ENCODE measurements around the gene APOO. TPM values are rescaled to one million over a fixed set of nuclear protein-coding genes. Genes with fewer than 3 reads are reported as not detected.
A peak's percentile ranks its signal among the peaks of the same experiment; 100 is the strongest.

Gene APOO
- polyA plus RNA-seq (ENCODE audit: insufficient read length): 40.7 TPM
- long read RNA-seq, donor 1, transcript APOO-201 (9 exons, 1,118 nt): major isoform, 7 of 22 reads
- long read RNA-seq, donor 1, partial matches to known transcripts: 0 of 22 reads
- long read RNA-seq, donor 1, other reads (novel, unspliced or antisense): 14 of 22 reads
- long read RNA-seq, donor 2, transcript APOO-201 (9 exons, 1,118 nt): major isoform, 8 of 9 reads
- long read RNA-seq, donor 2, partial matches to known transcripts: 0 of 9 reads
- long read RNA-seq, donor 2, other reads (novel, unspliced or antisense): 0 of 9 reads
- long read RNA-seq, donor 3, transcript APOO-201 (9 exons, 1,118 nt): major isoform, 7 of 7 reads
- long read RNA-seq, donor 3, partial matches to known transcripts: 0 of 7 reads
- long read RNA-seq, donor 3, other reads (novel, unspliced or antisense): 0 of 7 reads
- long read RNA-seq, donor 4, partial matches to known transcripts: 0 of 2 reads
- long read RNA-seq, donor 4, other reads (novel, unspliced or antisense): 0 of 2 reads
- long read RNA-seq, donor 5, transcript APOO-201 (9 exons, 1,118 nt): major isoform, 16 of 42 reads
- long read RNA-seq, donor 5, partial matches to known transcripts: 0 of 42 reads
- long read RNA-seq, donor 5, other reads (novel, unspliced or antisense): 23 of 42 reads
- long read RNA-seq, donor 6, transcript APOO-201 (9 exons, 1,118 nt): major isoform, 5 of 13 reads
- long read RNA-seq, donor 6, partial matches to known transcripts: 0 of 13 reads
- long read RNA-seq, donor 6, other reads (novel, unspliced or antisense): 7 of 13 reads
- long read RNA-seq, donor 7, transcript APOO-201 (9 exons, 1,118 nt): major isoform, 7 of 16 reads
- long read RNA-seq, donor 7, partial matches to known transcripts: 0 of 16 reads
- long read RNA-seq, donor 7, other reads (novel, unspliced or antisense): 8 of 16 reads
- long read RNA-seq, donor 8, transcript APOO-201 (9 exons, 1,118 nt): major isoform, 6 of 7 reads
- long read RNA-seq, donor 8, partial matches to known transcripts: 0 of 7 reads
- long read RNA-seq, donor 8, other reads (novel, unspliced or antisense): 0 of 7 reads

DNA sequence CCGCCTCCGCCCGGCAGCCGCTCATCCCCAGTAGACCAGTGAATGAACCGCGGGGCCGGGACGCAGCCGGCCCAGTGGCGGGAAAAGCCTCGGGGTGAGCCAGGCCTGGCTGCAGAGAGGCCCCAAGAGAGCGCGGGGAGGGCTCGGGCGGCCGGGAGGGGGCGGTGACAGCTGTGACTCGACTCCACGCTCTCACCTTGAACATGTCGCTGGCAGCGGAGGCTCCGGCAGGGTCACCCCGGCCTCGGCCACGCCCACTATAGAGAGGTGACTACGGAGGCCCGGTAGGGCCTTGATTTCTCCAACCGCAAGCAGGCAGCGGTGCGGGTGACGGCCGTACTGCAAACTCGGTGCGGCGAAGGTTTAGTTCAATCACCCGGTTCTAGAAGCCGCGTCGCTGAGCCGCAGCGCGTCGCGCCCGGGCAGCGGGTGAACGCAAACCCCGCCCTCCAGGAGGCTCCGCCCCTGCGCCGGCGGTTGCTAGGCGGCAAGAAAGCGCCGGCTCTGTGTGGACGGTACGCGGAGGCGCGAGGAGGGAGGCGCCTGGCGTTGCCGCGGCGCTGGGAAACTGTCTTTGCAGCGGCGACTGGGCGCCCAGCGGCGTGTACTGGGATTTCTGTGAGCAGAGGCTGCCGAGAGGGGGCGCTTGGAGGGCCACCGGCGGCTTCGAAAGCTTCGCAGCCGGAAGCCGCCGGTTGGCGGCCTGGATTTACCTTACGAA lies at the start of gene APOO, which contains the start of gene CXorf58:
Gene APOO, minus strand, starts transcription at position 441 of the 721 bp plus-strand sequence. Its CDS starts 236 bp downstream, at position 205.
Gene CXorf58, plus strand, starts transcription at position 509 of the 721 bp plus-strand sequence. CDS start 2,297 bp downstream, outside the sequence.
- DNase-seq: peak; percentile 86

DNA sequence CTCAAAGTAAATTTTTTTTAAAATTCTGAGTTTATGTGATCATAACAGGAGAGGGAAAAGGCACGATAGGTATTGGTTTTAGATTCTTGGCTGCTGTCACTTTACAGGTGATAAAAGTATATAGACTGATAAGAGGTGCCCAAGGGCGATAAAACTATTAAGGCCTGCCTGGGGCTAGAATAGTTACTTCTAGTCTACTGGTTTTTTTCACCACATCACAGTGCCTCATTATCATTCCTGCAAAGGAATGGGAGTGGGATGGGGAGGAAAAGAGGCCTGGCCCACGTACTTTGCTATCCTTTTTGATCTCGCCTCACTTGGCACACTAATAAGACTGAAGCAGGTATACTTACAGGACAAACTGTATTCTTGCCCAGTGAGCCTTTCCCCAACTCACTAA lies 46.7 kb upstream of the APOO start:
- DNase-seq: no peak

DNA sequence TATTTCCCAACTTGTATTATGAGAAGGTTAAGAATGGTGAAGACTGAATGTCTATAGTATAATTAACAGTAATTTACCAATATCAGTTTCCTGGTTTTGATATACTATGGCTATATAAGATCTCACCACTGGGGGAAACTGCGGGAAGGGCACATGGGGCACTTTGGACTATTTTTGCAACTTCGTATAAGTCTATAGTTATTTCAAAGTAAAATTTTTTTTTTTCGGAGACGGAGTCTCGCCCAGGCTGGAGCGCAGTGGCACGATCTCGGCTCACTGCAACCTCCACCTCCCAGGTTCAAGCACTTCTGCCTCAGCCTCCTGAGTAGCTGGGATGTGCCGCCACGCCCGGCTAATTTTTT lies 46.2 kb upstream of the APOO start:
- DNase-seq: no peak

DNA sequence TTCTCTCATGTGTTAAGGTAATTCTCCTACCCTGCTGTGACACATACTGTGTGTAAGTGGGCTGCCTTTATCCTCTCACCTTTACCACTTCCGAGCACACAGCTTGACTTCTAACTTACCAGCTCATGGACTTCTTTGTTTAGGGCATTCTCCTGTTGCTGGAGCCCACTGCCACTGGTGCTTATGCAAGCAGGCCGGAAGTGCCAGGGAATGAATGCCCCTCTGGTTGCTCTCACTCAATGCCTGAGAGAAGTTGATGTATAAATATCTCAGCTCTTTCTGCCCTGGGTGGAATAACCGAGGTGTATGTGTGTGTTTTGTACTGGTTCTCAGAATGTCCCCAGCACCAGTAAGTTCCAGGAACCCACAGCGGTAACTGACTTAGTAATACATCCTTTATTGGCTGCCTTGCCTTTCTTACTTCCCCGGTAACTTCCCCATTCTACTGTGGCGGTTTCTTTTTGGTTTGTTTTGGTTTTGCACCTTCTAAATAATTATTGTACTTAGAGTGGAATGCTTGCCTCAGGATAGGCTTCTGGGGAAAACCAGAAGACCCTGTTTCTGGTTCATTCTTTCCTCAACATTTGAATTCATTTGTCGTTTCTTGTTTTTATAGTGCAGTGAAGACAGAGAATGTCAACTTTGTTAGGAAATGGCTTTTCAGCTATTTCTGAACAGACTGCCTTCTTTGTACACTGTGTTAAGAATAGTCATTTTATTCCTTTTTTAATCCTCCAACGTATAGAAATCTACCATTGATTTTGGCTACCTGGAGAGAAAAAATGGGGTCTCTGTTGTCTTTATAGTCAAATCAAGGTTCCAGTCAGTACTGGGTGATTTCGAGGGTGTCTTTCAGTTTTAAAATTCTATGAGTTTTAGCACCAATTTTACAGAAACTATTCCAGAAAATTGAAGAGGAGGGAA lies 45.5 kb upstream of the APOO start:
- DNase-seq: no peak

DNA sequence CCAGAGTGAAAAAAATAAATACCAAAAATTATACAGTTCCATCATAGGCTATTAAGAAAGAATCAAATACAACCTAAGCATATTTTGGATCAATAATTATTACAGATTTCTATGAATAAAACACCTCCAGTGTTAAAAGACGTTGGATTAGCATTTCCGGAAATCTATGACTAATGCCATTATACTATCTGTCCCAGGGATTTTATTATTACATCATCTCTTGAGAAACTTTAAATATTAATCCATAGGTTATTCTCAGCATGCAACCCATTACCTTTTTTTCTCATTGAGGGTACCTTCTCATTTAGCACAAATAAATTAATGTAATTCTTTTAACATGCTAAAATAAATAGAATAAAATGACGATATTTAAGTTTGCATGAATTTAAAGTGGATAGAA lies 44.7 kb upstream of the APOO start:
- no peak for DNase-seq

DNA sequence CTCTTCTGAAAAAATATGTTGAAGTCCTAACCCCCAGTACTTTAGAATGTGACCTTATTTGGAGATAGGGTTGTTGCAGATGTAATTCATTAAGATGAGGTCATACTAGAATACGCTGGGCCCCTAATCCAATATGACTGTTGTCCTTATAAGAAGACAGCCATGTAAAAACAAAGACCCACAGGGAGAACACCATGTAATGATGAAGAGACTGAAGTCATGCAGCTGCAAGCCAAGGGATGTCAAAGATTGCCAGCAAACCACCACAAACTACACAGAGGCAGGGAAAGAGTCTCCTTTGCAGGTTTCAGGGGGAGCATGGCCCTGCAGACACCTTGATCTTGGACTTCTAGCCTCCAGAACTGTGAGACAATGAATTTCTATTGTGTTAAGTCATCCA lies 37.5 kb upstream of the APOO start:
- no peak for DNase-seq

DNA sequence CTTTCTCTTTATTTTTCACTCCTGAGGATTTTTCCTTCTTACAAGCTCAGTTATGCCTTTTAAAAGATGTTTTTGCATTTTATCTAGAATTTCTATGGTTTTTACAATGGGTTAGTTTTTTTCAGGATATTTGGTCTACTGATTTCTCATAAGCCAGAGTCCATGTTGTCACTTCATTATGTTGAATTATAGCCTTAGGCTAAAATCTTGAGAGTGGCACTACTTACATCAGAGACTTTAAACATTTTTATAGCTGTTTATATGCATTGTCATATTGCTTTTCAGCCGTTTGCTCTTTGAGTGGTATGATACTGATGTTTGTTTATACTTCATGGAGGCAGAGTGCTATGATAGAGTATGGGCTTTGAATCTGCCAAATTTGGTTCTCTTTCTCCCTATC lies 36.5 kb upstream of the APOO start:
- no peak for DNase-seq

DNA sequence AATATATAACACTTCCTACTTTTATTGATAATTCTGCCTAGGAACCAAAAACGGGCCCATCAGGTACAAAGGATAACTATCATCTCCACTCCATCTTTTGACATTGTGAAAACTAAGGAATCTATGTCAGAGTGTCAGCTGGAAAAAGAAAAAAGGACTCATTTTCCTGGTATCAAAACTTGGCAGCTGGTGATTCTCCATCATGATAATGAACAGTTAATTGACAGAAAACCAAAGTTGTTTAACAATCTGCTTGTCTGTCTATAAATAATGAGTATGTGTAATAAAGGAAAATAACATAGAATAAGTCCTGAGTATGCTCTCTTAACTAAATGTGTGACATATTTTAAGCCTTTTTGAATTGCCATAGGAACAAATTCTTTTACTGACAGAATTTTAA lies 31.5 kb upstream of the APOO start:
- no peak for DNase-seq

DNA sequence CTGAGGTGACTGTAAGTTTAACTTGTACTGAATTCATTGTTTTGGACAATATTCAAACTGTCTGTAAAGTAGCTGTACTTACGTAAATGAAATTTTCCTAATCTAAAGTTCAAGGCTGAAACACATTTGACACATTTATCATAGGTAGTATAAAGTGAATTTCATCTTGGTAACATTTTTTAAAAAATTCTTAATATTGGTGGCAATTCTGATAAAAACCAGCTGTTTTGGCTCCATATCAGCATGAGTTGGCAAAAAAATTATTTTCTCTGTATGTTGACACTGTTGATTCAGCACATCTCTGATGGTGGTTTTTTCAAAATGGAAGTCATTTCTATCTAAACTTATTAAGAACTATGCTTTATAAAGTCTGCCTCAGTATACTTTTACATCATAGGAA lies 31.0 kb upstream of the APOO start:
- DNase-seq: no peak

DNA sequence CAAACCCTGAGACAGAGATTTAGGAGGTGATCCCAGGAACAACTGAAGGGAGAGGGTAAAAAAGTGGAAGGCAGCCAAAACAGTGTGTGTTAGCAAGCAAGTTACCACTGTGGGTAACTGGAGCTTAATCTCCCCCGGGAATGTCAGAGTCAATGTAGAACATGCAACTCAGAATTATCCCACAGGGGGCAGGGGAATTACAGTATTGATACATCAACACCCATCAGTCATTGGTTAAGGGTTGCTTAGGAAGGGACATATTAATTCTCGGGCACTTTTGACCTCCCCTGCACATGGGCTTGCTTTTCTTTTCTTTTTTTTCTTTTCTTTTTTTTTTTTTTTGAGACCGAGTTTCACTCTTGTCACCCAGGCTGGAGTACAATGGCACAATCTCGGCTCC lies 29.4 kb upstream of the APOO start:
- no peak for DNase-seq

DNA sequence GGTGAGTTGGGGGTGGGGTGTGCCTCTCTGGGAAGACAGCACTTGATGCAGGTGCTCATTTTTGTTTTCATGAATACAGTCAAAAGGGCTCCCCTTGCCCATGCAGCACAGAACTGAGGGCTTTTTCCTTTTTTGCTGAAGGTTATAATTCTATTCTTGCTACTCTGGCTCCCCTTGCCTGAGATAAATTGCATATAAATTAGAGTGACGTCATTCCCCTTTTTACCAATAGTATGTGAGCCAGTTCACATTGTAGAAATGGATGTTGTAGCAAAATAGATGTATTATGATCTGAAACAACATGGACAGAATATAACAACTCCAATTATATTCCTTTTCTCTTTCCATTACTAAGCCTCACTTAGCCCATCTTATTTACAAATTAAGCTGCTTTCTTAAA lies 28.4 kb upstream of the APOO start:
- DNase-seq: no peak

DNA sequence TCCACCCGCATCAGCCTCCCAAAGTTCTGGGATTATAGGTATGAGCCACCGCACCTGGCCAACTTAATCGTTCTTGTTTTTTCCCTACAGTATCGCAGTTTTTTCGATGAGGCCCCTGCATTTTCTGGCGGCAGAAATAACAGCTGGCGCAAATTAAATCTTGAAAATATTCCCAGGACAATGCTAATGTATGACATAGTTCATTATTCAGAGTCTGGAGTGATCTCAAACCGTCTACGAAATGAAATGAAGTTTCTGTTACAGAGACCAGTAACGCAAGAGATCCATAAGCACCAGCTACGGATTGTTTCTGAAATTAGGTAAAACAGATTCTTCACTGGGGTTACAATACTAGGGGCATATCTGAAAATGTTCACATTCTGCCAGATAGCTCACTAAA lies 27.4 kb upstream of the APOO start:
- no peak for DNase-seq

DNA sequence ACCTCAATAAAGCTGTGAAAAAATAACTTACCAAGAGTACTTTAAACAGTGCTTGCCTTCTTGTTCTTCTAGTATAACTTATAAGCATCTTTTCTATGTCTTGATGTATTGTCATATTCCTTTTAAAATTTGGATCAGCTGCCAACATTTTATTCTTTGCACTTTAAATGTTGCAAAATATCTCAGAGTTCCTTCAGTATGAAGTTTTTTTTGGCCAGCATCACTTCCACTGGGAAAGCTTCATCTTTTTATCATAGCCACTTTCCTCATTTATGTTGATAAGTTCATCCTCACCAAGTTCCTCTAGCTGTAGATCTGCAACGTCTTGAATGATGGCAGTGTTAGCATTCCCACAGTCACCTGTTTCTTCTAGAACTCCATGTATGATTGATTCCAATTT lies 24.3 kb upstream of the APOO start:
- no peak for DNase-seq

DNA sequence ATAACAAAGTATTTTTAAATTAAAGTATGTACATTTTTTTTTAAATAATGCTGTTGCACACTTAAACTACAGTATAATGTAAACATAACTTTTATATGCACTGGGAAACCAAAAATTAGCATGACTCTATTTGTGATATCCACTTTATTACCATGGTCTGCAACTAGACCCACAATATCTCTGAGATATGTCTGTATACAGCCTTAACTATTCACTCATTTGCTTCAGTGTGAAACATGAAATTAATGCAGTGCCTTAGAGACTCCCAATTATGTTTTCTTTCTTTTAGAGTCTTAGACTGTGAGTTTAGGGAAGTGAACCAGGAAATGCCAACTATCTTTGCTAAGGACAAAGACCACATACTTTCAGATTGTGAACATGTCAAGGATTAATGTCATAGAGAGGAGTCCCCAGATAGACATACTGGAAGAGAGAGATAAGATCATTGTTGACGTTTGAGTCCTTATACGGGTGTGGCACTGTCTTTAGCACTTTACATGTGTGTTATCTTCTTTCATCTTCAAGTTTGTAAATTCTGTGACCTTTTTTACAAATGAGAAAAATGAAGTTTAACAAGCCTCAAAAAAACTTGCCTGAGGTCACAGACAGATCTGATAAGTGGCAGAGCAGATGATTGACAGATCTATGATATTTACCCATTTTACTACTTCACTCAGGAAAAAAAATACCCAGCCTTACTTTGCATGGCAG lies 23.3 kb upstream of the APOO start:
- DNase-seq: no peak

DNA sequence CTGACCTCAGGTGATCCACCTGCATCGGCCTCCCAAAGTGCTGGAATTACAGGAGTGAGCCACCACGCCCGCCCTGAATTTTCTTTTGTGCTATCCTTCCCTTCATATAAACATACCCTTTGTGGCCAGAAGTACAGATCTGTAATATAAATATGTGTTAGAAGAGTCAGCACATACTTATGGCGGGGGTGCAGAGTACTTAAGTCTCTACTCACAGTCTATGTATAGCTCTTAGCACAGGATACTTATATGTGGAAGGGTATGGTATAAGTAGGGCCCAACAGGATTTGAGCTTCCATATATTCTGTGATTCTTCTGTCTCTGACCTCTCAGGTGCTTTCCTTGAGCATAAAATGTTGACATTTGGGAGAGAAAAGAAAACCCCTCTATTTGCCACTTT lies 18.3 kb upstream of the APOO start:
- no peak for DNase-seq

DNA sequence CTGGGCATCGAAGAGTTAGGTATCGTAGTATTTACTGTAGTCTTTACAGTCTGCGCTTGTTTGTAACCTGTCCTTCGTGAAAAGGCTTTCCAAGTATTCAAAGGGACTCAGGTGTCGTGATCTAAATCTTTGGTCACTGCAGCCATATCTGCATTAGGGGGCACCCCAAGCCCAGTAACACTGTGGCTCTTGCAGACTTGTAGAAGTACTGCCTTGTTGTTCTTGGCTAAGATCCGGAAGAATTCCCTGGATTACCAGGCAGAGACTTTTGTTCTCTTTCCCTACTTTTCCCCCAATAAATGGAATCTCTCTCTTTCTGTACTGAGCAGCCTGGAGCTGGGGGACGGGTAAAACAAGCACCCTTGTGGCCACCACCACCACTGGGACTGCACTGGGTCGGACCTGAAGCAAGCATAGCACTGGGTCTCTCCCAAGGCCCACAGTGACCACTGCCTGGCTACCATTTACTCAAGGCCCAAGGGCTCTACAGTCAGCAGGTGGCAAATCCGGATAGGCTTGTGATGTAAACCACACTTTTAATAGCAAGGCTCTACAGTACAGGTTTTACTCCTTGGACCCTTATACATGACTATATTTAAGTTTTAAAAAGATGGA lies 12.1 kb upstream of the APOO start:
- no peak for DNase-seq

DNA sequence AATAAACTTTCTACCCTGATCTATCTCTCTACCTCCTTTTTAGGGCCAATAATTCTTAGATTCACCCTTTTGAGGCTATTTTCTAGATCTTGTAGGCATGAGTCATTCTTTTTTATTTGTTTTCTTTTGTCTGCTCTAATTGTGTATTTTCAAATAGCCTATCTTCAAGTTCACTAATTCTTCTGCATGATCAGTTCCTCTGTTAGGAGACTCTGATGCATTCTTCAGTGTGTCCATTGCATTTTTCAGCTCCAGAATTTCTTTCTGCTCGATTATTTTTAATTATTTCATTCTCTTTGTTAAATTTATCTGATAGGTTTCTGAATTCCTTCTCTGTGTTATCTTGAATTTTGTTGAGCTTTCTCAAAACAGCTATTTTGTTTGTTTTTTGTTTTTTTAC lies 11.4 kb upstream of the APOO start:
- DNase-seq: no peak

DNA sequence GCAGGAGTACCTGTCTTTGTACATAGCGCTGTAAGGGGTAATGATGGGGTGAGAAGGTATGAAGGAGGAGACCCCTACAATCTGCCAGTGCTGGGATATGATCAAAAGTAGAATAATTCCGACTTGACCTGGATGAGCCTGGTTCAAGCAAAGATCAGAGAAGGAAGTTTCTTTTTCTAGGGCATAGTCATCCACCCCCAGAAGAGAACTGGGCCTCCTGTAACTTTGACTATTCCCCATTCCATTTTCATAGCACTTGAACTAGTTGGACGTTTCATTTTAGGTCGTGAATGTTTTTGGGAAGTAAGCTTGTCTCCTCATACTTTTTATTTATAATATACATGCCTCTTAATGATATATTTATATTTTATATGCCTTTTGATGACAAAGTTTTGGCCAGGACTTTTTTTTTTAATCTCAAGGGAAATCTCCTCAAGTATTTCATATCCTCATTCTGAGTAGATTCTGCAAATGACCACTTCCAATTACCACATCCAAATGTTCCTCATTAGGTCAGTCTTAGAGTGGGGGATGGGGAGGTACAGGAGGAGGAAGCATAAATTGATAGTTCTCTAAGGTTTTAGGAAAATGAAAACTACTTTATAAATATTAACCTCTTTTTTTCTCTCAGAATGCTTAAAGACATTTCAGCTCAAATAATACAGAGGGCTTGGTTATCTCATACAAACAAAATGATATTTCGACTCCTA lies 3.5 kb upstream of the APOO start:
- no peak for DNase-seq

Data from left kidney (tissue), 8 donors.